B cell (primary cell): ENCODE data around the gene CYB561D1. TPM values are rescaled to one million over a fixed set of nuclear protein-coding genes. Genes with fewer than 3 reads are reported as not detected.

ENCODE experiments used
- ATAC-seq: fragments of 200-7000 bp; cut with Tn5 transposase; one replicate; pipeline ENCODE4 v1.10.0; 2021; ENCODE audit warnings: low read depth, mild to moderate bottlenecking, moderate number of reproducible peaks, moderate library complexity
- CTCF ChIA-PET: fragments of 350-600 bp; sonication (Branson Sonifier 250); formaldehyde crosslinking; loops from one replicate; lab custom pipeline; 2021; ENCODE audit warnings: antibody characterized with exemption, inconsistent platforms; lab: Charles Lee
- POLR2A ChIA-PET: fragments of 350-600 bp; sonication (Branson Sonifier 250); formaldehyde crosslinking; loops from one replicate; lab custom pipeline; 2021; ENCODE audit warnings: antibody characterized with exemption; lab: Charles Lee
- DNase-seq: peaks from one replicate; pipeline ENCODE4 v3.0.0; 2013
- H2AFZ ChIP-seq: 2 replicates; pipeline ENCODE4 v1.6.1; 2012; ENCODE audit warnings: mild to moderate bottlenecking, low read depth, low read length; ENCODE audit not compliant: insufficient read depth, poor library complexity, severe bottlenecking
- H3K27ac ChIP-seq, 2 donors: 1 replicate in 1 of 2; 2 replicates in 1 of 2; pipeline ENCODE4 v1.5.1; 2012 to 2013; ENCODE audit warnings: low read length in 2 of 2, mild to moderate bottlenecking in 2 of 2, moderate library complexity in 1 of 2
- H3K27me3 ChIP-seq, 4 experiments: fragments of 200-600 bp in 1 of 4; sonication (generic) in 1 of 4; replicated peaks in 1 of 4; 1 replicate in 2 of 4; 2 replicates in 2 of 4; pipeline versions ENCODE4 v1.6.1 to v1.7.0; 2013 to 2016; ENCODE audit warnings: low read length in 3 of 4, mild to moderate bottlenecking in 2 of 4, mixed read lengths in 1 of 4, moderate library complexity in 1 of 4; ENCODE audit not compliant: insufficient read depth in 4 of 4, control insufficient read depth in 3 of 4; ENCODE audit errors: control extremely low read depth in 1 of 4
- H3K36me3 ChIP-seq, 2 experiments: replicated peaks in 1 of 2; 1 replicate in 1 of 2; 2 replicates in 1 of 2; pipeline versions ENCODE4 v1.6.1 to v1.7.1; 2013; ENCODE audit warnings: low read length in 1 of 2; ENCODE audit not compliant: insufficient read depth in 2 of 2, control insufficient read depth in 1 of 2; ENCODE audit errors: control extremely low read depth in 1 of 2, extremely low read depth in 1 of 2
- H3K4me1 ChIP-seq, 2 donors: fragments of 200-600 bp in 1 of 2; sonication (generic) in 1 of 2; 1 replicate in 1 of 2; 2 replicates in 1 of 2; pipeline versions ENCODE4 v1.5.1 to v1.6.1; 2013 to 2017; ENCODE audit warnings: low read length in 2 of 2; ENCODE audit not compliant: control insufficient read depth in 2 of 2, insufficient read depth in 2 of 2
- H3K4me2 ChIP-seq: replicated peaks from 2 replicates; pipeline ENCODE3; 2012; ENCODE audit warnings: mild to moderate bottlenecking, low read depth, low read length; ENCODE audit not compliant: poor library complexity, severe bottlenecking
- H3K4me3 ChIP-seq, 5 experiments: fragments of 200-600 bp in 1 of 5; sonication (generic) in 1 of 5; 1 replicate in 3 of 5; 2 replicates in 2 of 5; pipeline versions ENCODE4 v1.5.1 to v1.7.0; 2011 to 2016; ENCODE audit warnings: low read length in 4 of 5, mild to moderate bottlenecking in 4 of 5, low read depth in 2 of 5, control low read depth in 1 of 5, moderate library complexity in 1 of 5; ENCODE audit not compliant: insufficient read depth in 1 of 5; ENCODE audit errors: control extremely low read depth in 1 of 5, extremely low read depth in 1 of 5
- H3K79me2 ChIP-seq: fragments of 200-600 bp; sonication (generic); one replicate; pipeline ENCODE4 v1.6.0; 2016; ENCODE audit warnings: low read length; ENCODE audit not compliant: control insufficient read depth, insufficient read depth
- H3K9ac ChIP-seq: fragments of 200-600 bp; sonication (generic); 2 replicates; pipeline ENCODE4 v1.6.1; 2017; ENCODE audit warnings: mild to moderate bottlenecking, low read length, moderate library complexity
- H3K9me3 ChIP-seq, 3 donors: one replicate each; pipeline versions ENCODE4 v1.6.1 to v1.7.1; 2013; ENCODE audit warnings: low read length in 2 of 3; ENCODE audit not compliant: control insufficient read depth in 2 of 3, insufficient read depth in 1 of 3; ENCODE audit errors: control extremely low read depth in 1 of 3
- H4K20me1 ChIP-seq: 2 replicates; pipeline ENCODE4 v1.6.0; 2012; ENCODE audit warnings: mild to moderate bottlenecking, low read length; ENCODE audit not compliant: insufficient read depth, control insufficient read depth, poor library complexity, severe bottlenecking
- H3K27ac Mint-ChIP-seq: one replicate; pipeline ENCODE4 v1.8.0; 2021; ENCODE audit warnings: mixed read lengths
- H3K27me3 Mint-ChIP-seq: one replicate; pipeline ENCODE4 v1.8.0; 2021; ENCODE audit warnings: mixed read lengths
- H3K4me1 Mint-ChIP-seq: one replicate; pipeline ENCODE4 v1.8.0; 2021; ENCODE audit warnings: mixed read lengths
- H3K4me3 Mint-ChIP-seq: one replicate; pipeline ENCODE4 v1.8.0; 2021; ENCODE audit warnings: mixed read lengths
- H3K9me3 Mint-ChIP-seq: one replicate; pipeline ENCODE4 v1.8.0; 2022; ENCODE audit warnings: mixed read lengths; ENCODE audit not compliant: insufficient read depth
- EZH2 ChIP-seq: IDR thresholded peaks from 2 replicates; pipeline ENCODE4 v1.6.1; 2012; ENCODE audit warnings: borderline replicate concordance, low read depth, mild to moderate bottlenecking, moderate library complexity, low read length; ENCODE audit not compliant: insufficient read depth, poor library complexity, severe bottlenecking
- WGBS: methylation state at CpG from one replicate; pipeline ENCODE4 v1.1.5; 2013; ENCODE audit warnings: missing lambda C conversion rate; ENCODE audit not compliant: insufficient coverage; 5-methylcytosine and 5-hydroxymethylcytosine counted together
- intact Hi-C: fragments of 100-400 bp; cut with micrococcal nuclease; formaldehyde crosslinking; loops from one replicate; pipeline ENCODE4 v1.10.0; 2022
- polyA plus RNA-seq: library from polyadenylated mRNA; depleted of rRNA; stranded (reverse); fragments of >200 nt; gene quantifications from 2 replicates; pipeline ENCODE4 v1.2.3, GENCODE V29; 2012
- total RNA-seq, 2 donors: library from RNA; stranded (reverse); fragments of 120-200 nt in 1 of 2; gene quantifications; 1 replicate in 1 of 2; 2 replicates in 1 of 2; pipeline versions ENCODE4 v1.2.3 to v1.2.4, GENCODE V29; 2013 to 2022
- TF ChIP-seq, protein P1 (sequence below): fragments of 200-600 bp; IDR thresholded peaks from one replicate; pipeline ENCODE4 v1.8.0; 2022; ENCODE audit warnings: antibody characterized with exemption, mild to moderate bottlenecking

Gene CYB561D1
- total and polyA plus RNA-seq, 2 donors (not counting 1 experiment from before 2014, with no cell fraction given): 16.1 to 28.0 TPM

DNA sequence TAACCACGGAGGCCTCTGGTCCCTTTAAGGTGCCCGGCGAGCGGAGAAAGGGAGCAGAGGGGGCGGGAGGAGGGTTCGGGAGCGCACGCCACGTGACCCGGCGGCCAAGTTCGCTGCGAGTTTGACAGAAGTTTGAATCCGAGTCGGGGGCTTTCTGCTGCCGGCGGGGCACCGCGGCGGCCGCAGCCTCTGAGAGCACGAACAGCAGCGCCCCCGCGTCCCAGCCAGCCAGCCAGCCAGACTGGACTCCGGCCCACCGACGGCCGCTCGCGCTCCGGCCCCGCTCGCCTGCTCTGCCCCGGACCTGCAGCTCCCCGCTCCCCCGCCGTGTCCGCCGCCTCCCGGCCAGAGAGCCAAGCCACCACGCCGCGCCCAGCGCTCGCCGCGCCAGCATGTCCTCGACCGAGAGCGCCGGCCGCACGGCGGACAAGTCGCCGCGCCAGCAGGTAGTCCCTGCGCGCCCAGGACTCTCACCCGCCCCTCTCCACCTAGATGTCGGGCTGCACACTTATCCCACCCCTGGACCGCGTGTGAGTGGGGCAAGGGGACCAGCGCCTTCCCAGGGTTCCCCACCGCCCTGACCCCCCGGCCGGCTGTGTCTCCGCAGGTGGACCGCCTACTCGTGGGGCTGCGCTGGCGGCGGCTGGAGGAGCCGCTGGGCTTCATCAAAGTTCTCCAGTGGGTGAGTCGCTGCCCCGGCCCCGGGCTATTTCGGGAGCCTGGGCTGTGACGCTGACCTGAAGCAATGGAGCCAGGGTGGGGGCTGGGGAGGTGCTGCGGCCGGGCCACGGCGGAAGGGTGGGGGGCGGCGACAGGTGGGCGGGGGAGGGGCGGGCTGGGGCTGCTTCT lies 27.2 kb upstream of the CYB561D1 start, which contains the start of gene SYPL2:
Gene SYPL2 (plus strand): TSS at position 95 of the 849 bp plus-strand sequence. CDS start 298 bp downstream, at position 393.
- DNase-seq: peak; percentile 48
- no peaks in the 10 kb centered on the region for H3K79me2 ChIP-seq
- H3K27me3 ChIP-seq: peaks cover 0 to 61% (median 51%) of the 10 kb centered on the region in 4 experiments
- peak; percentile 91 for TF ChIP-seq EZH2
- TF ChIP-seq, protein P1, sequence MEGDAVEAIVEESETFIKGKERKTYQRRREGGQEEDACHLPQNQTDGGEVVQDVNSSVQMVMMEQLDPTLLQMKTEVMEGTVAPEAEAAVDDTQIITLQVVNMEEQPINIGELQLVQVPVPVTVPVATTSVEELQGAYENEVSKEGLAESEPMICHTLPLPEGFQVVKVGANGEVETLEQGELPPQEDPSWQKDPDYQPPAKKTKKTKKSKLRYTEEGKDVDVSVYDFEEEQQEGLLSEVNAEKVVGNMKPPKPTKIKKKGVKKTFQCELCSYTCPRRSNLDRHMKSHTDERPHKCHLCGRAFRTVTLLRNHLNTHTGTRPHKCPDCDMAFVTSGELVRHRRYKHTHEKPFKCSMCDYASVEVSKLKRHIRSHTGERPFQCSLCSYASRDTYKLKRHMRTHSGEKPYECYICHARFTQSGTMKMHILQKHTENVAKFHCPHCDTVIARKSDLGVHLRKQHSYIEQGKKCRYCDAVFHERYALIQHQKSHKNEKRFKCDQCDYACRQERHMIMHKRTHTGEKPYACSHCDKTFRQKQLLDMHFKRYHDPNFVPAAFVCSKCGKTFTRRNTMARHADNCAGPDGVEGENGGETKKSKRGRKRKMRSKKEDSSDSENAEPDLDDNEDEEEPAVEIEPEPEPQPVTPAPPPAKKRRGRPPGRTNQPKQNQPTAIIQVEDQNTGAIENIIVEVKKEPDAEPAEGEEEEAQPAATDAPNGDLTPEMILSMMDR: no peak
- intact Hi-C loops: no loop called here
- H3K4me1 Mint-ChIP-seq: peaks cover 8% of the 10 kb centered on the region
- H3K4me3 Mint-ChIP-seq: peak within 1 kb of the TSS; percentile 83
- ATAC-seq: no peak
- H3K4me3 ChIP-seq: peak within 1 kb of the TSS in 4 of 5 experiments; percentile 23 to 60 (median 45)
- H2AFZ ChIP-seq: peak within 1 kb of the TSS; percentile 75
- no peaks in the 10 kb centered on the region for H3K36me3 ChIP-seq
- WGBS: 6% methylated on average over 74 of the region's 88 CpGs
- no peak within 1 kb of the TSS for H3K27ac ChIP-seq
- no peaks in the 10 kb centered on the region for H4K20me1 ChIP-seq
- ChIA-PET CTCF (no interaction called here), POLR2A (no interaction called here)
- peaks cover 0 to 8% (median 1%) of the 10 kb centered on the region in 3 donors for H3K9me3 ChIP-seq
- peaks cover 65% of the 10 kb centered on the region for H3K27me3 Mint-ChIP-seq
- peak within 1 kb of the TSS; percentile 64 for H3K9ac ChIP-seq
- H3K4me2 ChIP-seq: peak within 1 kb of the TSS; percentile 94
- no peak within 1 kb of the TSS for H3K27ac Mint-ChIP-seq
- peaks cover 13% of the 10 kb centered on the region in 2 donors for H3K4me1 ChIP-seq
- H3K9me3 Mint-ChIP-seq: no peaks in the 10 kb centered on the region

DNA sequence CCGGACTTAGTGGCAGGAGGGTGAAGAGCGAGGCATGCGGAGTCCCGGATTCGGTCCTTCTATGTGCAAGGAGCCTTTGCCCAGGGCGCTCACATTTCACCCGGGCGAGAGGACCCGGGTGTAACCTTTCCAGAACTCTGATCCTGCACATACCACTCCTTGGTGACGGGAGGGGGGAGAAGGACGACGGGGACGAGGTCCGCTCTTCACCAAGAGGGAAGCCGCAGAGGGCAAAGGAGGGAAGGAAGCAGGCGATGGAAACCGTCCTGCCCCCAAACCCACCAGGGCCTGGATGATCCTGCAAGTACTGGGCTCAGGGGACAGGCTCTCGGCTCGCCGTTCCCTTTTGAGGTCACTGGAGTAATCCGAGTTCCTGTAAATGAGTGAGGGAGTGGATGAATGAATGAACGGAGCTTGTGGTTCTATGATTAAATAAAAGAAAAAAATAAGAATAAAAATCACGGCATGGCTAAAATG lies 26.6 kb upstream of the CYB561D1 start:
- peaks cover 0 to 68% (median 51%) of the 10 kb centered on the region in 4 experiments for H3K27me3 ChIP-seq
- peaks cover 8% of the 10 kb centered on the region for H3K4me1 Mint-ChIP-seq
- no peaks in the 10 kb centered on the region for H3K9me3 Mint-ChIP-seq
- H3K79me2 ChIP-seq: no peaks in the 10 kb centered on the region
- DNase-seq (no peak), ATAC-seq (no peak)
- H4K20me1 ChIP-seq: no peaks in the 10 kb centered on the region
- intact Hi-C loops: no loop called here
- peaks cover 62% of the 10 kb centered on the region for H3K27me3 Mint-ChIP-seq
- peak overlapping the region; percentile 83 for H3K4me3 Mint-ChIP-seq
- 12% methylated on average over 20 of the region's 23 CpGs for WGBS
- H3K4me2 ChIP-seq: peak overlapping the region; percentile 94
- no peaks in the 10 kb centered on the region for H3K36me3 ChIP-seq
- peaks cover 0 to 8% (median 1%) of the 10 kb centered on the region in 3 donors for H3K9me3 ChIP-seq
- H3K4me1 ChIP-seq: peaks cover 13% of the 10 kb centered on the region in 2 donors
- no peak overlapping the region for H2AFZ ChIP-seq
- H3K27ac Mint-ChIP-seq: no peak overlapping the region
- H3K4me3 ChIP-seq: no peak overlapping the region
- ChIA-PET POLR2A (no interaction called here), CTCF (no interaction called here)
- no peak for TF ChIP-seq EZH2
- TF ChIP-seq, protein P1: no peak
- H3K9ac ChIP-seq: no peak overlapping the region
- no peak overlapping the region for H3K27ac ChIP-seq
